Superior temporal gyrus (tissue), 1 donor: Measurements from ENCODE around the gene KIR2DL3.
"Not testable (repeated sequence)": the region's sequence is repeated elsewhere in the genome, so short reads cannot be mapped to it uniquely, and the experiment has no call there.

Experiments used
- DNase-seq: peaks from one replicate; pipeline ENCODE4 v3.0.0-alpha.2; 2016; ENCODE audit errors: extremely low spot score

The KIR2DL3 gene

DNA sequence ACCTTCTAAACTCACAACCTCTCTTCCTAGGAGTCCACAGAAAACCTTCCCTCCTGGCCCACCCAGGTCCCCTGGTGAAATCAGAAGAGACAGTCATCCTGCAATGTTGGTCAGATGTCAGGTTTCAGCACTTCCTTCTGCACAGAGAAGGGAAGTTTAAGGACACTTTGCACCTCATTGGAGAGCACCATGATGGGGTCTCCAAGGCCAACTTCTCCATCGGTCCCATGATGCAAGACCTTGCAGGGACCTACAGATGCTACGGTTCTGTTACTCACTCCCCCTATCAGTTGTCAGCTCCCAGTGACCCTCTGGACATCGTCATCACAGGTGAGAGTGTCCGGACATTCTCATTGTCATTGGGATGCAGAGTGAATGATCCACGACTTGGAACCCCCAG, 3.6 kb downstream of the KIR2DL3 start:
- not testable (repeated sequence) for DNase-seq

GRCh38 chr19:54744080-54744479, 5.8 kb downstream of the KIR2DL3 start:
- not testable (repeated sequence) for DNase-seq

- not testable (repeated sequence) for DNase-seq
Measured at GRCh38 chr19:54747614-54748322, 9.5 kb downstream of the KIR2DL3 start.

- not testable (repeated sequence) for DNase-seq
Measured at GRCh38 chr19:54750276-54750675, 12.0 kb downstream of the KIR2DL3 start.

GRCh38 chr19:54756204-54757110, 18.1 kb downstream of the KIR2DL3 start:
- not testable (repeated sequence) for DNase-seq

GRCh38 chr19:54758577-54758976, 20.3 kb downstream of the KIR2DL3 start:
- DNase-seq, result not testable (repeated sequence)

- not testable (repeated sequence) for DNase-seq
Measured at GRCh38 chr19:54764219-54764618, 25.9 kb downstream of the KIR2DL3 start.

DNA sequence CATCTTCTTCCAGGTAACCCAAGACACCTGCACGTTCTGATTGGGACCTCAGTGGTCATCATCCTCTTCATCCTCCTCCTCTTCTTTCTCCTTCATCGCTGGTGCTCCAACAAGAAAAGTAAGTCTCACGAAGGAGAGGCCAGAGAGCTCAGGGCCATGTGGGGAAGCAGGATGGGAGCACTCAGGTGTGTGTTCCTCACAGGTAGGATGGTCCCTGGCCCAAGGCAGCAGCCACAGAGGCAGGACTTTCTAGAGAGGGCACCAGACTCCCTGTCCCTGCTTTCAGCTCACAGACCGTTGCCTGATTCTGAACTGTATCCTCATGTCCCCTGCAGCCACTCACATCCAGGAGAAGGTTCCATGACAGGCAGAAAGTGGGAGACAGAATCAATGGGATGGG, 28.2 kb downstream of the KIR2DL3 start:
- not testable (repeated sequence) for DNase-seq

DNA sequence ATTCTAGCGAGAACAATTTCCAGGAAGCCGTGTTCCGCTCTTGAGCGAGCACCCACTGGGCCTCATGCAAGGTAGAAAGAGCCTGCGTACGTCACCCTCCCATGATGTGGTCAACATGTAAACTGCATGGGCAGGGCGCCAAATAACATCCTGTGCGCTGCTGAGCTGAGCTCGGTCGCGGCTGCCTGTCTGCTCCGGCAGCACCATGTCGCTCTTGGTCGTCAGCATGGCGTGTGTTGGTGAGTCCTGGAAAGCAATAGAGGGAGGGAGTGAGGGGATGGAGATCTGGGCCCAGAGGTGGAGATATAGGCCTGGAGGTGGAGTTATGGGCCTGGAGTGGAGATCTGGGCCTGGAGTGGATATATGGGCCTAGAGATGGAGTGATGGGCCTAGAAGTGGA, 31.3 kb downstream of the KIR2DL3 start, which contains the start of gene KIR2DL1:
Gene KIR2DL1 (plus strand): TSS at position 148 of the 400 bp plus-strand sequence. CDS start 58 bp downstream, at position 206.
- DNase-seq, result not testable (repeated sequence)

DNA sequence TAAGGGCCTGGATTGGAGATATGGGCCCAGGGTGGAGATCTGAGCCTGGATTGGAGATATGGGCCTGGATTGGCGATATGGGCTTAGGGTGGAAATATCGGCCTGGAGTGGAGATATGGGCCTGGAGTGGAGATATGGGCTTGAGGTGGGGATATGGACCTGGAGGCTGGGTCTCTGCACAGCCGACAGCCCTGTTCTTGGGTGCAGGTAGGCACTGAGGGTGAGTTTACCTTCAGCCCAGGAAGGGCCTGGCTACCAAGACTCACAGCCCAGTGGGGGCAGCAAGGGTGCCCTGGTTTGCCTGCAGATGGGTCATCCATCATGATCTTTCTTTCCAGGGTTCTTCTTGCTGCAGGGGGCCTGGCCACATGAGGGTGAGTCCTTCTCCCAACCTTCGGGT, 32.2 kb downstream of the KIR2DL3 start:
- DNase-seq, result not testable (repeated sequence)

- not testable (repeated sequence) for DNase-seq
Measured at GRCh38 chr19:54771018-54771960, 33.0 kb downstream of the KIR2DL3 start.

DNA sequence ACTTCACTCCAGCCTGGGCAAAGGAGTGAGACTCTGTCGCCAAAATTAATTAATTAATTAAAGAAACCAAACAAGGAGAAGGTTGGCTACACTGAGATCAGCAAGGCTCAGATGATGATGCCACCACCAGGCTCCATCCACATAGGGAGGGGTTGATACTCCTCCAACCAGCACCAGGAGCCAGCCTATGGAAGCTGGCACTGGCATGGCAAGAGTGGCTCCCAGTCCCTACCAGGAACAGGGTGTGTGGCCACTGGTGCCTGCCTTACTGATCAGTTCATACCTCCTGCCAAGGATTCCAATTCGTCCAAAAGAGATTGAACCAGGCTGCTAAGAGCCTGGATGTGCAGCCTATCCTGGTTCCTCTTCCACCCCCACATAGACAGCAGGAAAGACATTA, 34.4 kb downstream of the KIR2DL3 start:
- not testable (repeated sequence) for DNase-seq

DNA sequence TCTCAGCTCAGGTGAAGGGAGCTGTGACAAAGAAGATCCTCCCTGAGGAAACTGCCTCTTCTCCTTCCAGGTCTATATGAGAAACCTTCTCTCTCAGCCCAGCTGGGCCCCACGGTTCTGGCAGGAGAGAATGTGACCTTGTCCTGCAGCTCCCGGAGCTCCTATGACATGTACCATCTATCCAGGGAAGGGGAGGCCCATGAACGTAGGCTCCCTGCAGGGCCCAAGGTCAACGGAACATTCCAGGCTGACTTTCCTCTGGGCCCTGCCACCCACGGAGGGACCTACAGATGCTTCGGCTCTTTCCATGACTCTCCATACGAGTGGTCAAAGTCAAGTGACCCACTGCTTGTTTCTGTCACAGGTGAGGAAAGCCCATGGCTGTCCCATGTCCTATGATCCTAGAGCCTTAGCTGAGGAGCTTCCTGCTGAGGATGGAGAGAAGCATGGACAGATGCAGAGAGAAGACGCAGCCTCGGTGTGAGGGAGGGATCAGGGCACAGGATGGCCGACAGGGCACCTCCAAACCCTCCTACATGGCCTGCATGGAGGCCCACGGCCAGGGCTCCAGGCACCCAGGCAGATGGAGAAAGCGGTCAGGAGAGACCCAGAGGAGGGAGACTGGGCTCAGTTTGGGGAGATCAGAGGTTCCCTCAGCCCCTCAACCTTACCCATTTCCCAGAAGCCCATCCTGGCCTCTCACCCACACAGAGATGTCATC, 36.9 kb downstream of the KIR2DL3 start:
- DNase-seq, result not testable (repeated sequence)

DNA sequence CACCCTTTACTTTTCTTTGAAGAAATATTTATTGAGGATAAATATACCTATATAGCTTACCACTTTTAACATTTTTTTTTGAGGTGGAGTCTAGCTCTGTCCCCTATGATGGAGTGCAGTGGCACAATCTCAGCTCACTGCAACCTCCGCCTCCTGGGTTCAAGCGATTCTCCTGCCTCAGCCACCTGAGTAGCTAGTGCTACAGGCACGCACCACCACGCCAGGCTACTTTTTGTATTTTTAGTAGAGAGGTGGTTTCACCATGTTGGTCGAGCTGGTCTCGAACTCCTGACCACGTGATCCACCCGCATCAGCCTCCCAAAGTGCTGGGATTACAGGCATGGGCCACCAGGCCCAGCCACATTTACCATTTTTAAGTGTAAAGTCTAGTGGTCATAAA, 37.5 kb downstream of the KIR2DL3 start:
- DNase-seq, result not testable (repeated sequence)

- DNase-seq, result not testable (repeated sequence)
Measured at GRCh38 chr19:54777851-54778250, 39.5 kb downstream of the KIR2DL3 start.

- DNase-seq, result not testable (repeated sequence)
Measured at GRCh38 chr19:54778896-54779295, 40.6 kb downstream of the KIR2DL3 start.

- DNase-seq, result not testable (repeated sequence)
Measured at GRCh38 chr19:54782916-54783315, 44.6 kb downstream of the KIR2DL3 start.

DNA sequence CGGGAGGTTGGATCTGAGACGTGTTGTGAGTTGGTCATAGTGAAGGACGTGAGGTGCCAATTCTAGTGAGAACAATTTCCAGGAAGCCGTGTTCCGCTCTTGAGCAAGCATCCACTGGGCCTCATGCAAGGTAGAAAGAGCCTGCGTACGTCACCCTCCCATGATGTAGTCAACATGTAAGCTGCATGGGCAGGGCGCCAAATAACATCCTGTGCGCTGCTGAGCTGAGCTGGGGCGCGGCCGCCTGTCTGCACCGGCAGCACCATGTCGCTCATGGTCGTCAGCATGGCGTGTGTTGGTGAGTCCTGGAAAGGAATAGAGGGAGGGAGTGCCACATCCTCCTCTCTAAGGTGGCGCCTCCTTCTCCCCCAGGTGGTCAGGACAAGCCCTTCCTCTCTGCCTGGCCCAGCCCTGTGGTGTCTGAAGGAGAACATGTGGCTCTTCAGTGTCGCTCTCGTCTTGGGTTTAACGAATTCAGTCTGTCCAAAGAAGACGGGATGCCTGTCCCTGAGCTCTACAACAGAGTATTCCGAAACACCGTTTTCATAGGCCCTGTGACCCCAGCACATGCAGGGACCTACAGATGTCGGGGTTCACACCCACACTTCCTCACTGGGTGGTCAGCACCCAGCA, 47.9 kb downstream of the KIR2DL3 start:
- not testable (repeated sequence) for DNase-seq

DNA sequence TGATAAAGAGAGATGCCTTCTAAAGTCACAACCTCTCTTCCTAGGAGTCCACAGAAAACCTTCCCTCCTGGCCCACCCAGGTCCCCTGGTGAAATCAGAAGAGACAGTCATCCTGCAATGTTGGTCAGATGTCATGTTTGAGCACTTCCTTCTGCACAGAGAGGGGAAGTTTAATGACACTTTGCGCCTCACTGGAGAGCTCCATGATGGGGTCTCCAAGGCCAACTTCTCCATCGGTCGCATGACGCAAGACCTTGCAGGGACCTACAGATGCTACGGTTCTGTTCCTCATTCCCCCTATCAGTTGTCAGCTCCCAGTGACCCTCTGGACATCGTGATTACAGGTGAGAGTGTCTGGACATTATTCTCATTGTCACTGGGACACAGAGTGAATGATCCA, 49.8 kb downstream of the KIR2DL3 start:
- not testable (repeated sequence) for DNase-seq

GRCh38 chr19:54790711-54791110, 52.4 kb downstream of the KIR2DL3 start:
- no peak for DNase-seq
